ENCODE measurements around the gene VWA1. TPM values are rescaled to one million over a fixed set of nuclear protein-coding genes. Genes with fewer than 3 reads are reported as not detected.

Gene VWA1
- total RNA-seq, 2 donors from 2014 or later = 47.1 to 55.5 TPM

DNA sequence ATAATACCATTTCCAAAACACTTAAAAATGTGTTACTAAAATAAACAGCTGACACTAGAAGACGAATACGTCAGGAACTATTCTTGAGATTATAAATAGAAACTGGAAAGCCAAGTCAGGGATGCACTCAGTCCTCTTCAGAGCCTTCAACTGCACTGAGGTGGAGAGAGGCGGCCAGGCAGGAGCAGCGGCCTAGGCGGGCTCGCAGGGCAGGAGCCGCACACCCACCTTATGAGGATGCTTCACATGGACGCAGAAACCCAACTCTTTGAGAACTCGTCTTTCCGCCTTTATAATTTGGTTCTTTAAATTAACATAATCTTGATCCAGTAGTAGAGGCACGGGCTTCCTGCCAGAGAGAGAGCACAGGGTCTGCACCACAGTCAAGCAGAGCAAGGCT lies 40.3 kb upstream of the VWA1 start:
- H3K4me1 ChIP-seq = peaks cover 20% of the 10 kb centered on the region

GRCh38 chr1:1397839-1398523 lies 37.5 kb upstream of the VWA1 start:
- no peaks in the 10 kb centered on the region for H3K27me3 ChIP-seq
- 45 to 51% methylated on average over 19 of the region's 19 CpGs for WGBS, 2 donors
- intact Hi-C loops (cut with DNase I) = loop anchor here (10.0 kb wide), 1 partner anchor 97 kb away; no protein-coding TSS in a partner anchor
- H3K4me1 ChIP-seq = peaks cover 34% of the 10 kb centered on the region
- no peak for DNase-seq
- peaks cover 0 to 16% of the 10 kb centered on the region in 2 donors for H3K36me3 ChIP-seq (replicated peaks in 1 of 2; ENCODE audit: insufficient read depth in 1 of 2, low read depth in 2 of 2)
- no peak for TF ChIP-seq POLR2A (IDR thresholded peaks at IDR 0.05)
- TF ChIP-seq, protein P1, sequence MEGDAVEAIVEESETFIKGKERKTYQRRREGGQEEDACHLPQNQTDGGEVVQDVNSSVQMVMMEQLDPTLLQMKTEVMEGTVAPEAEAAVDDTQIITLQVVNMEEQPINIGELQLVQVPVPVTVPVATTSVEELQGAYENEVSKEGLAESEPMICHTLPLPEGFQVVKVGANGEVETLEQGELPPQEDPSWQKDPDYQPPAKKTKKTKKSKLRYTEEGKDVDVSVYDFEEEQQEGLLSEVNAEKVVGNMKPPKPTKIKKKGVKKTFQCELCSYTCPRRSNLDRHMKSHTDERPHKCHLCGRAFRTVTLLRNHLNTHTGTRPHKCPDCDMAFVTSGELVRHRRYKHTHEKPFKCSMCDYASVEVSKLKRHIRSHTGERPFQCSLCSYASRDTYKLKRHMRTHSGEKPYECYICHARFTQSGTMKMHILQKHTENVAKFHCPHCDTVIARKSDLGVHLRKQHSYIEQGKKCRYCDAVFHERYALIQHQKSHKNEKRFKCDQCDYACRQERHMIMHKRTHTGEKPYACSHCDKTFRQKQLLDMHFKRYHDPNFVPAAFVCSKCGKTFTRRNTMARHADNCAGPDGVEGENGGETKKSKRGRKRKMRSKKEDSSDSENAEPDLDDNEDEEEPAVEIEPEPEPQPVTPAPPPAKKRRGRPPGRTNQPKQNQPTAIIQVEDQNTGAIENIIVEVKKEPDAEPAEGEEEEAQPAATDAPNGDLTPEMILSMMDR (IDR thresholded peaks at IDR 0.05) = no peak
- H3K27ac ChIP-seq = peak overlapping the region in 2 of 4 donors; percentile 65 to 85
- ATAC-seq = no peak
- peak overlapping the region; percentile 96 to 98 for H3K4me3 ChIP-seq
- no peaks in the 10 kb centered on the region for H3K9me3 ChIP-seq

More for the DNA sequence above, 40.3 kb upstream of the VWA1 start:
- H3K9me3 ChIP-seq = no peaks in the 10 kb centered on the region
- H3K36me3 ChIP-seq (replicated peaks in 1 of 2; ENCODE audit: insufficient read depth in 1 of 2, low read depth in 2 of 2) = peaks cover 19 to 37% of the 10 kb centered on the region in 2 donors
- H3K4me3 ChIP-seq = no peak overlapping the region
- ATAC-seq (no peak), DNase-seq (no peak)
- H3K27me3 ChIP-seq = no peaks in the 10 kb centered on the region
- no peak overlapping the region for H3K27ac ChIP-seq
- TF ChIP-seq, protein P1 (IDR thresholded peaks at IDR 0.05) = no peak
- no peak for TF ChIP-seq POLR2A (IDR thresholded peaks at IDR 0.05)
- WGBS, 2 donors = 85 to 88% methylated on average over 11 of the region's 11 CpGs
- intact Hi-C loops (cut with DNase I) = loop anchor here (10.0 kb wide), 1 partner anchor 100 kb away; no protein-coding TSS in a partner anchor

DNA sequence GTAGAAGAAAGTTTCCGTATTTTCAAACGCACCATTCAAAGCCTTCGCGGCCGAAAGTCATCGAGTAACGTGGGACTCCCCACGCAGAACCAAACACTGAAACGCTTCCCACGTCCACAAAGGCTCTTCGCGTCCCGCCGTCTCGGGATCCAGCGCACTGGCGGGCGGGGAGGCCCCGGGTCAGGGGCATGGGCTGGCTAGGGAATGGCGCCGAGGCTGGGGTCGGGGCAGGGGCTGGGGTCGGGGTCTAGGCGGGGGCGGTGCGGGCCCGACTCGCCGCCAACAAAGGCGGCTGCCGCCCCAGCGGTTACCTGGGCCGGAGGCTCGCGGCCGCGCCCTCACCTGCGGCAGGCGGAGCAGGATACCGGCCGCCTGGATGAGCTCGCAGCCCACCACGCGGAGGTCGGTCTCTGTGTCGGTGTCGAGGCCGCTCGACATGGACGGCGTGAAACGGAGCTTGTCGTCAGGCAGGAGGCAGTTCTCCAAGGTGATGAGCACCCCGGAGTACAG lies 36.8 kb upstream of the VWA1 start:
- peak; percentile 1 for ATAC-seq
- no peak for TF ChIP-seq POLR2A (IDR thresholded peaks at IDR 0.05)
- TF ChIP-seq, protein P1 (IDR thresholded peaks at IDR 0.05) = no peak
- peak overlapping the region; percentile 96 to 98 for H3K4me3 ChIP-seq

DNA sequence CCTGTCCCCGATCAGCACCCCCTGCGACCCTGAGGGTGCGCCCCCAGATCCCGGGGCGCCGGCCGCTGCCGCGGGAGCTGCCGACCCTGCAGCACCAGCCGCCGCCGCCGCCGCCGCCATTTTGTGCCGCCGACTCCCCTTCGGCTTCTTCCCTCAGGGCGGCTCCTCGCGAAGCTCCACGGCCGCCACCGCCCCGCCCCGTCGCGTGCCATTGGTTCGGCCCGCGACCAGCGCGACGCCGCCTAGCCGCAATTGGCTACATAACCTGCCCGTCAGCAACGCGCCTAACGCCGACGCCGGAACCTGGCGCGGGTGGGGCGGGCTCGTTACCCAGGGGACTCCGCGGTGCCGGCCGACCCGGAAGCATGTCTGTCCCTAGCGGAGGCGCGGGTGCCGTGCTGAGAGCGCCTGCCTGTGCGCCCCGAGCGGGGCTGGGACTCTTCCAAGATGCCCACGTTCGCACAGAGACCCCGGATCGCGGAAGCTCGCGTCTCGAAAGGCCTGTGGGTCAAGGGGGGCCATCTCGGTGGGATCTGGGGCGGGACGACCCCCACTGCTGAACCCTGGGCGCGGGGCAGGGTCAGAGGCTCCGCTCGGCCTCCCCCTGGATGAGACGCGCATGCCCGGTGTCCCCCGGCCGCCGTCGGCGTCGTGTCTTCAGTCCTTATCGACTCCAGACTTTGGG lies 36.2 kb upstream of the VWA1 start, which contains the start of gene CCNL2:
CCNL2 (minus strand) TSS at position 149 of the 685 bp plus-strand sequence; CDS start at position 120, 29 bp downstream.
- Histone ChIP-seq H3K9me3 (no peaks in the 10 kb centered on the region), H3K27ac (peak within 1 kb of the TSS; percentile 39 to 85 (median 74)), H3K4me1 (peaks cover 34% of the 10 kb centered on the region), H3K27me3 (no peaks in the 10 kb centered on the region), H3K4me3 (peak within 1 kb of the TSS; percentile 96 to 98), H3K36me3 (replicated peaks in 1 of 2; ENCODE audit: insufficient read depth in 1 of 2, low read depth in 2 of 2) (peaks cover 0 to 12% of the 10 kb centered on the region in 2 donors)
- intact Hi-C loops (cut with DNase I) = loop anchor here (10.0 kb wide), 1 partner anchor 95 kb away; no protein-coding TSS in a partner anchor
- peak; percentile 98 for ATAC-seq
- TF ChIP-seq, protein P1 (IDR thresholded peaks at IDR 0.05) = peak; percentile 56 to 90 (median 77)
- TF ChIP-seq POLR2A (IDR thresholded peaks at IDR 0.05) = peak in 2 of 3 donors; percentile 61 to 63
- WGBS, 2 donors = 0% methylated on average over 85 of the region's 86 CpGs; no CpG with 5 or more reads in 1 of the 2 donors
- DNase-seq = peak; percentile 99

More for the DNA sequence above, 36.8 kb upstream of the VWA1 start:
- DNase-seq = no peak
- H3K4me1 ChIP-seq = peaks cover 34% of the 10 kb centered on the region
- intact Hi-C loops (cut with DNase I) = loop anchor here (10.0 kb wide), 1 partner anchor 96 kb away; no protein-coding TSS in a partner anchor
- peak overlapping the region; percentile 32 to 85 (median 74) for H3K27ac ChIP-seq
- H3K9me3 ChIP-seq = no peaks in the 10 kb centered on the region
- H3K27me3 ChIP-seq = no peaks in the 10 kb centered on the region
- whole genome bisulfite sequencing, 2 donors = 0% methylated on average over 1 to 41 of the region's 54 CpGs
- H3K36me3 ChIP-seq (replicated peaks in 1 of 2; ENCODE audit: insufficient read depth in 1 of 2, low read depth in 2 of 2) = peaks cover 0 to 14% of the 10 kb centered on the region in 2 donors
